Fibroblast of lung (primary cell): ENCODE data around the gene DIS3L2.

Experiments used
- EZH2 ChIP-seq: IDR thresholded peaks from 2 replicates; pipeline ENCODE4 v1.5.1; 2012; ENCODE audit warnings: low read length, control low read depth, mild to moderate bottlenecking; ENCODE audit errors: missing control alignments
- TF ChIP-seq, protein P1 (sequence below), 2 donors: IDR thresholded peaks in 1 of 2; conservative IDR thresholded peaks in 1 of 2; 1 replicate in 1 of 2; 2 replicates in 1 of 2; pipeline ENCODE4 v1.5.1; 2011 to 2012; ENCODE audit warnings: low read length in 2 of 2, control low read depth in 1 of 2, inconsistent platforms in 1 of 2, low read depth in 1 of 2, mild to moderate bottlenecking in 1 of 2

DNA sequence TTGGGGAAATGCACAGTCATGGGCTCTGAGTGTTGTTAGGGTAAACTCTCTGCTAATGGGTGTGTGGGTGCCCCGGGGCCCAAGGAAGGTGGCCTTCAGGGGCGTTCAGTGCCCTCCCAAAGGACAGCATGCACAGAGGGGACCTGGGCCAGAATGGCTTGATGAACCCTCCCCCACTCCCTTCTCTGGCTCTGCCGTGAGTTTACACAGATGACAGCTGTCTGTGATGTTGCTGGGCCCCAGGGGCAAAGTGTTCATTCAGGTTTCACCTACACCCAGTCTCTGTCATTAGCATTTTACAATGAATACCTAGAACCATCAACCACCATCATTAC, 38.5 kb upstream of the DIS3L2 start:
- TF ChIP-seq, protein P1, sequence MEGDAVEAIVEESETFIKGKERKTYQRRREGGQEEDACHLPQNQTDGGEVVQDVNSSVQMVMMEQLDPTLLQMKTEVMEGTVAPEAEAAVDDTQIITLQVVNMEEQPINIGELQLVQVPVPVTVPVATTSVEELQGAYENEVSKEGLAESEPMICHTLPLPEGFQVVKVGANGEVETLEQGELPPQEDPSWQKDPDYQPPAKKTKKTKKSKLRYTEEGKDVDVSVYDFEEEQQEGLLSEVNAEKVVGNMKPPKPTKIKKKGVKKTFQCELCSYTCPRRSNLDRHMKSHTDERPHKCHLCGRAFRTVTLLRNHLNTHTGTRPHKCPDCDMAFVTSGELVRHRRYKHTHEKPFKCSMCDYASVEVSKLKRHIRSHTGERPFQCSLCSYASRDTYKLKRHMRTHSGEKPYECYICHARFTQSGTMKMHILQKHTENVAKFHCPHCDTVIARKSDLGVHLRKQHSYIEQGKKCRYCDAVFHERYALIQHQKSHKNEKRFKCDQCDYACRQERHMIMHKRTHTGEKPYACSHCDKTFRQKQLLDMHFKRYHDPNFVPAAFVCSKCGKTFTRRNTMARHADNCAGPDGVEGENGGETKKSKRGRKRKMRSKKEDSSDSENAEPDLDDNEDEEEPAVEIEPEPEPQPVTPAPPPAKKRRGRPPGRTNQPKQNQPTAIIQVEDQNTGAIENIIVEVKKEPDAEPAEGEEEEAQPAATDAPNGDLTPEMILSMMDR (conservative IDR thresholded peaks at IDR 0.05 in 1 of 2, IDR thresholded peaks at IDR 0.05 in 1 of 2; ENCODE audit: low read depth in 1 of 2, low read length in 2 of 2), result no peak
- no peak for TF ChIP-seq EZH2
